Breast epithelium (tissue), 3 donors: ENCODE data around the gene PPT2.

Experiments used
- POLR2A ChIP-seq: fragments of 450-650 bp; IDR thresholded peaks from one replicate; pipeline ENCODE4 v1.6.1; 2016; ENCODE audit warnings: antibody characterized with exemption, mild to moderate bottlenecking, moderate library complexity
- POLR2AphosphoS5 ChIP-seq, 3 donors: sonication (generic); formaldehyde crosslinking; IDR thresholded peaks; one replicate each; pipeline ENCODE4 v1.6.1; 2017; ENCODE audit warnings: antibody characterized with exemption in 3 of 3
- TF ChIP-seq, protein P1 (sequence below), 3 donors: fragments of 450-650 bp; IDR thresholded peaks; one replicate each; pipeline ENCODE4 v1.5.1; 2016 to 2017; ENCODE audit warnings: antibody characterized with exemption in 3 of 3, mild to moderate bottlenecking in 3 of 3, moderate library complexity in 3 of 3

DNA sequence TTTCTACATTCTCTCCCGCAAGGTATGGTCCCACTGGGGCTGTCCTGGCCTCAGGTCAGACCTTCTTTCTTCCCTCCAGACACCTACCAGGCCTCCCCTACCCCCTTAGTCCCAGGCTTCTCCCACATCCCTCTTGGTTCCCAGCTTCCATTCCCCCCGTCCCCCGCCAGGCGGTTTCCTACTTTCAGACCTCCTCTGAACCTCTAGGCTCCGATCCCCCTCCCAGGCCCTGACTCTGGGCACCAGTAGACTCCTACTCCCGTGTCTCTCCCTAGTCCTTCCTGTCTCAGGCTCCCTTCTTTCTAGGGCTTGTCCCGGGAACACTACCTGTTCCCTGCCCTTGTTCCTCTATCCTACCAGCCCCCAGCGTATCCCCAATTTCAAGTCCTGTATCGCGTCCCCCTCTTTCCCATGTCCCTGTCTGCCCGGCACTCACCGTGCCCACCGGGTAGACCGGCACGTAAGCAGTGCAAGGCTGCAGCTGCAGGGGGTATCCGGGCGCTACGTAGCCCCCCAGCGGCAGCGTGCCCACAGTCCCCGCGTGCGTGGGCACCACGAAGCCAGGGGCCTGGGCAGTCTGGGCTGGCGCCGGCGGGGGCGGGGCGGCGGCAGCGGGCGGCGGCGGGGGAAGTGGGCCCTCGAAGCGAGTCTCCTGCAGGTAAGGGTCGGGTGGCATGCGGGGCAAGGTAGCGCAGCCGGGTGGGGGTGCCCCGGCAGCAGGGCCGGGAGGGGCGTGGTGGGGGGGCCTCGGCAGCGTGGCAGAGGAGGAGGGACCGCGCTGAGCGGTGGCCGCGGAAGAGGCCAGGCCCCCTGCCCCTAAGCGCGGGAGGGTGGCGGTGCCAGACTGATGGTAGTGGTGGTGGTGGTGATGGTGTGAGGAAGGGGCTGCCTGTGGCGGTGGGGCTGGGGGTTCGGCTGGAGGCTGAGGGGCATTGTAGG lies 3.7 kb upstream of the PPT2 start:
- TF ChIP-seq, protein P1, sequence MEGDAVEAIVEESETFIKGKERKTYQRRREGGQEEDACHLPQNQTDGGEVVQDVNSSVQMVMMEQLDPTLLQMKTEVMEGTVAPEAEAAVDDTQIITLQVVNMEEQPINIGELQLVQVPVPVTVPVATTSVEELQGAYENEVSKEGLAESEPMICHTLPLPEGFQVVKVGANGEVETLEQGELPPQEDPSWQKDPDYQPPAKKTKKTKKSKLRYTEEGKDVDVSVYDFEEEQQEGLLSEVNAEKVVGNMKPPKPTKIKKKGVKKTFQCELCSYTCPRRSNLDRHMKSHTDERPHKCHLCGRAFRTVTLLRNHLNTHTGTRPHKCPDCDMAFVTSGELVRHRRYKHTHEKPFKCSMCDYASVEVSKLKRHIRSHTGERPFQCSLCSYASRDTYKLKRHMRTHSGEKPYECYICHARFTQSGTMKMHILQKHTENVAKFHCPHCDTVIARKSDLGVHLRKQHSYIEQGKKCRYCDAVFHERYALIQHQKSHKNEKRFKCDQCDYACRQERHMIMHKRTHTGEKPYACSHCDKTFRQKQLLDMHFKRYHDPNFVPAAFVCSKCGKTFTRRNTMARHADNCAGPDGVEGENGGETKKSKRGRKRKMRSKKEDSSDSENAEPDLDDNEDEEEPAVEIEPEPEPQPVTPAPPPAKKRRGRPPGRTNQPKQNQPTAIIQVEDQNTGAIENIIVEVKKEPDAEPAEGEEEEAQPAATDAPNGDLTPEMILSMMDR (IDR thresholded peaks at IDR 0.05) = no peak
- TF ChIP-seq POLR2AphosphoS5 (IDR thresholded peaks at IDR 0.05) = no peak
- TF ChIP-seq POLR2A = no peak
